ENCODE measurements around the gene PIGM. TPM values are rescaled to one million over a fixed set of nuclear protein-coding genes. Genes with fewer than 3 reads are reported as not detected.

PIGM gene
- total RNA-seq, 4 donors from 2014 or later, result 3.2 to 8.2 (median 4.9) TPM

DNA sequence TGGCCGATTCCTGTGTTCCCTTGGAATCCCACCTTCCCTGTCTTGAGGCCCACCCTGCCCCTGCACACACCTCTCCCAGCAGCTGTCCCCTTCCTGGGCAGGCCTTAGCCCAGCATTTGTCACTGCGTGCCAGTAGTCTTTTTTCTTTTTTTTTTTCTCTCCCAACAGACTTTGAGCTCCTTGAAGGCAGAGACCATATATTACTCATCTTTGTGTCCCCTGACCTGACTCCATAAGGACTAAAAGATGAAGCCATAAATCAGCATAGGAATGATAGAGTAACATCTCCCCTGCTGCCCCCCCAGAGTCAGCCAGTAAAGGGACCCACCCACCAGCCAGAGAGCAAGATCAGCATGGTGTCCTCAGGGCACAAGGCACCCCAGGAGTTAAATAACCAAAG, 27.4 kb downstream of the PIGM start:
- 86 to 94% methylated on average over 1 to 2 of the region's 2 CpGs for WGBS, 2 donors (ENCODE audit: low coverage in 1 of 2)
- in situ Hi-C loops (cut with MboI; ENCODE audit: low pct_ligation_motif_present in 1 of 4, low pct_unique_long_range_greater_than_20kb in 1 of 4, low sequenced_read_pairs in 3 of 4) (loop anchor here (10.0 to 25.0 kb wide), 3 partner anchors 70 to 217 kb away; partner anchors contain the start of gene DUSP23 (in 3 of the 4)), intact Hi-C loops (cut with DNase I; ENCODE audit: low total_unique reads) (no loop called here)
- Histone ChIP-seq H3K27ac (no peak overlapping the region), H3K36me3 (no peaks in the 10 kb centered on the region), H3K4me3 (no peak overlapping the region), H3K9me3 (no peaks in the 10 kb centered on the region), H3K27me3 (no peaks in the 10 kb centered on the region), H3K4me1 (no peaks in the 10 kb centered on the region)
- no peak for TF ChIP-seq POLR2A (IDR thresholded peaks at IDR 0.05)
- no peak for DNase-seq

DNA sequence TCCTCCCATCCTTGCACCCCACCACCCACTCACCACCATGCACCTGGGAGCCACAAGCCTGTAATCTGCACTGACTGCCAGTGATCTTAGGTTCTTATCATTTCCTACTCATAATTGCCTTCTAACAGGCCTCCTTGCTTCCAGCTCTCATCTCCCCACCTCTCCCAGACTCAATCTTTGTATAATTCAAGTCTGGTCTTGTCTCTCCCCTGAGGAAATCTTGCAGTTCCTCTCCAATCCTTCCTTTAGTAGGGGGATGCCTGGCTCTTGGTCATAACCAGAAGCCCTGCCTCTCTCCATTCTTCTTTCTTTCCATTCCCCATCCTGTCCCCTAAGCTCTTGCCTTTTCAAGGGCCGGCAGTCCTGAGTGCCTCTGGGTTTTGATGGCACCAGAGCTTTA, 27.8 kb downstream of the PIGM start:
- DNase-seq, result no peak
- H3K4me1 ChIP-seq, result no peaks in the 10 kb centered on the region
- H3K27me3 ChIP-seq, result no peaks in the 10 kb centered on the region
- TF ChIP-seq POLR2A (IDR thresholded peaks at IDR 0.05), result no peak
- TF ChIP-seq EP300 (IDR thresholded peaks at IDR 0.05; ENCODE audit: low read depth), result no peak
- TF ChIP-seq, protein P1, sequence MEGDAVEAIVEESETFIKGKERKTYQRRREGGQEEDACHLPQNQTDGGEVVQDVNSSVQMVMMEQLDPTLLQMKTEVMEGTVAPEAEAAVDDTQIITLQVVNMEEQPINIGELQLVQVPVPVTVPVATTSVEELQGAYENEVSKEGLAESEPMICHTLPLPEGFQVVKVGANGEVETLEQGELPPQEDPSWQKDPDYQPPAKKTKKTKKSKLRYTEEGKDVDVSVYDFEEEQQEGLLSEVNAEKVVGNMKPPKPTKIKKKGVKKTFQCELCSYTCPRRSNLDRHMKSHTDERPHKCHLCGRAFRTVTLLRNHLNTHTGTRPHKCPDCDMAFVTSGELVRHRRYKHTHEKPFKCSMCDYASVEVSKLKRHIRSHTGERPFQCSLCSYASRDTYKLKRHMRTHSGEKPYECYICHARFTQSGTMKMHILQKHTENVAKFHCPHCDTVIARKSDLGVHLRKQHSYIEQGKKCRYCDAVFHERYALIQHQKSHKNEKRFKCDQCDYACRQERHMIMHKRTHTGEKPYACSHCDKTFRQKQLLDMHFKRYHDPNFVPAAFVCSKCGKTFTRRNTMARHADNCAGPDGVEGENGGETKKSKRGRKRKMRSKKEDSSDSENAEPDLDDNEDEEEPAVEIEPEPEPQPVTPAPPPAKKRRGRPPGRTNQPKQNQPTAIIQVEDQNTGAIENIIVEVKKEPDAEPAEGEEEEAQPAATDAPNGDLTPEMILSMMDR (IDR thresholded peaks at IDR 0.05), result no peak
- no peak for TF ChIP-seq POLR2AphosphoS5 (IDR thresholded peaks at IDR 0.05)
- in situ Hi-C loops (cut with MboI; ENCODE audit: low pct_ligation_motif_present in 1 of 4, low pct_unique_long_range_greater_than_20kb in 1 of 4, low sequenced_read_pairs in 3 of 4) (loop anchor here (10.0 to 25.0 kb wide), 3 partner anchors 69 to 217 kb away; partner anchors contain the start of gene DUSP23 (in 3 of the 4)), intact Hi-C loops (cut with DNase I; ENCODE audit: low total_unique reads) (no loop called here)
- no peaks in the 10 kb centered on the region for H3K36me3 ChIP-seq
- no peak overlapping the region for H3K27ac ChIP-seq
- H3K4me3 ChIP-seq, result no peak overlapping the region
- 90 to 96% methylated on average over 1 of the region's 1 CpG for WGBS, 2 donors (ENCODE audit: low coverage in 1 of 2)
- H3K9me3 ChIP-seq, result no peaks in the 10 kb centered on the region

DNA sequence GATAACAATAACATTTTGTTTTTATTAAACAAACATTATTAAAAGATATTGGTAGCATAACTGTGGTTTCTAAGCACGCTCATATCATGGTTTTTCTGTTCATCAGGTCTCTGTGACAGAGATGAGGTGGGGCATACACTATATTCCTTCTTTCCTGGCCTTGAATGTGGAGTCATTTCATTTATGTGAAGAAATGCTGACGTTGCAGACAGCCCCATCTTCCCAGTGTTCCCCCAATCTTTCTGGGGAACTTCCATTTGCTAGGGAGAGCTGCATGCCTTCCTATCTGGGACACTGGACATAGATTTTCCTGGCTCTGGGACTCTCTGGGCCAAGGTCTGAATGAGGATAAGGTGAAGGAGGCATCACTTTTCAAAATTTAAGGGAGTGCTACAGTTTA, 30.4 kb downstream of the PIGM start:
- DNase-seq, result no peak
- WGBS, 2 donors (ENCODE audit: low coverage in 1 of 2), result 67 to 70% methylated on average over 1 to 2 of the region's 2 CpGs
- in situ Hi-C loops (cut with MboI; ENCODE audit: low pct_ligation_motif_present in 1 of 4, low pct_unique_long_range_greater_than_20kb in 1 of 4, low sequenced_read_pairs in 3 of 4) (loop anchor here (10.0 to 25.0 kb wide), 3 partner anchors 67 to 214 kb away; partner anchors contain the start of gene DUSP23 (in 3 of the 4)), intact Hi-C loops (cut with DNase I; ENCODE audit: low total_unique reads) (no loop called here)
- Histone ChIP-seq H3K36me3 (no peaks in the 10 kb centered on the region), H3K9me3 (no peaks in the 10 kb centered on the region), H3K4me1 (no peaks in the 10 kb centered on the region), H3K4me3 (no peak overlapping the region), H3K27me3 (no peaks in the 10 kb centered on the region), H3K27ac (no peak overlapping the region)
- TF ChIP-seq, protein P1 (IDR thresholded peaks at IDR 0.05), result no peak
- no peak for TF ChIP-seq POLR2AphosphoS5 (IDR thresholded peaks at IDR 0.05)
- no peak for TF ChIP-seq POLR2A (IDR thresholded peaks at IDR 0.05)
- no peak for TF ChIP-seq EP300 (IDR thresholded peaks at IDR 0.05; ENCODE audit: low read depth)

DNA sequence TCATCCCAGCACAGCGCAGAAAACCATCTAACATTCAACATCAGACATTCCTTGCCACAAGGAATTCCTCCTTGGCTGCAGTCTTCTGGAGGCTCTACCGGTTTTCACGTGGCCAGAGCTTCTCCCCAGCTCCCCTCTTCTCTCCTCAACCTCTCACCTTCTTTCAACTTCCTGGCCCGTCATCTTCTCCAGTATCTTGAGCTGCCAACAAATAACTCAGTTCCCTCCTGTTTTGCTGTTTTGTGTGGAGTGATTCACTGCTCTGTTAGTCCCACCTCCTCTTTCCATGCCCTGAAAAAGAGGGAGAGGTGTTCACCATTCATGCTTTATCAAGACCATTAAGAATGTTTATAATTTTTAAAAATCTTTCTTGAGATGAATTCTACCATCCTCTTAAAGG, 32.6 kb downstream of the PIGM start:
- Histone ChIP-seq H3K36me3 (no peaks in the 10 kb centered on the region), H3K9me3 (no peaks in the 10 kb centered on the region), H3K4me3 (no peak overlapping the region), H3K27me3 (no peaks in the 10 kb centered on the region), H3K4me1 (no peaks in the 10 kb centered on the region), H3K27ac (no peak overlapping the region)
- TF ChIP-seq EP300 (IDR thresholded peaks at IDR 0.05; ENCODE audit: low read depth), result no peak
- intact Hi-C loops (cut with DNase I; ENCODE audit: low total_unique reads), result no loop called here
- in situ Hi-C loops (cut with MboI; ENCODE audit: low pct_ligation_motif_present in 1 of 4, low pct_unique_long_range_greater_than_20kb in 1 of 4, low sequenced_read_pairs in 3 of 4), result no loop called here
- no peak for DNase-seq
- WGBS, 2 donors (ENCODE audit: low coverage in 1 of 2), result 46 to 67% methylated on average over 4 of the region's 4 CpGs

DNA sequence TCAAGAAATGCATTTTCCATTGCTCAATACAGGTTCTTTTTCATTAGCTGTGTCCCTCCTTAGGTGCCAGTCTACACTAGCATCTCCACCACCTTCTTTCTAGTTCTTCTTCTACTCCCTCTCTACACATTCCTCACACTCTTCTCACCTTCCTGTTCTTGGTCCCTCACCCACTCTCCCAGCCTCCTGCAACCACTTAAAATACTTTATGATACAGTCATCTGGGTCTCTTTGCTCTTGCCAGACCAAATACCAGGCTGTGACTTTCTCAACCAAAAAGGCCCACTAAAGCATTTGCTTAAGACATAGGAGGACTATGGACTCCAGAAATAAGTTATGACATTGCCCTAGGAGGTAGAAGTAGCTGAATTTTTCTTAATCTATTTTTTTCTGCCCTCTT, 35.1 kb downstream of the PIGM start:
- Histone ChIP-seq H3K27me3 (no peaks in the 10 kb centered on the region), H3K36me3 (no peaks in the 10 kb centered on the region), H3K27ac (no peak overlapping the region), H3K4me3 (no peak overlapping the region), H3K9me3 (no peaks in the 10 kb centered on the region), H3K4me1 (peaks cover 0 to 2% (median under 1%) of the 10 kb centered on the region in 4 donors)
- in situ Hi-C loops (cut with MboI; ENCODE audit: low pct_ligation_motif_present in 1 of 4, low pct_unique_long_range_greater_than_20kb in 1 of 4, low sequenced_read_pairs in 3 of 4) (no loop called here), intact Hi-C loops (cut with DNase I; ENCODE audit: low total_unique reads) (no loop called here)
- TF ChIP-seq POLR2AphosphoS5 (IDR thresholded peaks at IDR 0.05) (no peak), POLR2A (IDR thresholded peaks at IDR 0.05) (no peak), EP300 (IDR thresholded peaks at IDR 0.05; ENCODE audit: low read depth) (no peak)
- TF ChIP-seq, protein P1 (IDR thresholded peaks at IDR 0.05), result no peak
- DNase-seq, result no peak

Data from transverse colon (tissue), 4 donors.